Bronchial epithelial cell (primary cell): ENCODE data around the gene CHST9. TPM values are rescaled to one million over a fixed set of nuclear protein-coding genes. Genes with fewer than 3 reads are reported as not detected.

Experiments used
- DNase-seq: peaks from one replicate; pipeline ENCODE4 v3.0.0-alpha.2; 2010; ENCODE audit warnings: low read depth
- FAIRE-seq: peaks from 2 replicates; lab custom pipeline; 2011; peaks lifted over from hg19 to GRCh38; lab: Jason Lieb, UNC
- H3K27me3 ChIP-seq: 2 replicates; pipeline ENCODE4 v1.5.1; 2011; ENCODE audit warnings: low read length; ENCODE audit not compliant: control insufficient read depth, insufficient read depth
- H3K36me3 ChIP-seq: 2 replicates; pipeline ENCODE4 v1.5.1; 2011; ENCODE audit warnings: low read length; ENCODE audit not compliant: control insufficient read depth, insufficient read depth
- H3K4me3 ChIP-seq: 2 replicates; pipeline ENCODE4 v1.5.1; 2011; ENCODE audit warnings: mild to moderate bottlenecking, low read depth, low read length, control low read depth
- total RNA-seq: library from RNA; depleted of rRNA; stranded (reverse); fragments of >200 nt; gene quantifications from 2 replicates; pipeline ENCODE4 v1.2.1, GENCODE V29; 2014
- TF ChIP-seq, protein P1 (sequence below): IDR thresholded peaks from 2 replicates; pipeline ENCODE4 v1.5.1; 2011; ENCODE audit warnings: mild to moderate bottlenecking, moderate library complexity, low read length, control low read depth, inconsistent platforms; ENCODE audit not compliant: insufficient read depth, severe bottlenecking

The CHST9 gene
- total RNA-seq, 1 donor from 2014 or later: 0.26 TPM

DNA sequence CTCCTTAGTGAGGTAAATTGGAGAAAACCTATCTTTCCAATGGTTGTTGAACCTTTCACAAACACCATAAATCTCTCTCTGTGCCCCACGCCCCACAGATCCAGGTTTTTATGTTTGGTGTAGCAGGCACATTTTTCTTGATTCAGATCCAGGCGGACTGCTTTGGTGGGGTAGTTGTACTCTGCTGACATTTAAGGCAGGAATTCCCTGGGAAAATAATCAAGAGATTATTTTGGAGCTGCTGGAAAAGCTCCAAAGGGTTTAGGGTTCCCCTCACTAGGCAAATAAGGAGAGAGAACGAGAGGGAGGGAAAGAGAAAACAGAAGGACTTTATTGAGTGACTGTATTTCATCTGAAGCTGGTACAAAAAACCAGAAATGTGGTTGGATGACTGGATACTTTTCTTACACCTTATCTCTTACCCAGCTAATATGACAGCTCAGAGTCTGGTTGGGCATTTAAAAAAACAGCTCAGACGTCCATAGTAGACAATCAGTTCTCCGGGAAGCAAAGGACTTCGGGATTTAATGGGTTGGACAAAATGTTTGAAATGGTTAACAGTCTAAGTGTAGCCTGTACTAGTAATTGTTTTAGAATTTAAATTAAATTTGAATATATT is 316.0 kb downstream of the CHST9 start:
- H3K36me3 ChIP-seq: no peaks in the 10 kb centered on the region
- no peak overlapping the region for H3K4me3 ChIP-seq
- TF ChIP-seq, protein P1, sequence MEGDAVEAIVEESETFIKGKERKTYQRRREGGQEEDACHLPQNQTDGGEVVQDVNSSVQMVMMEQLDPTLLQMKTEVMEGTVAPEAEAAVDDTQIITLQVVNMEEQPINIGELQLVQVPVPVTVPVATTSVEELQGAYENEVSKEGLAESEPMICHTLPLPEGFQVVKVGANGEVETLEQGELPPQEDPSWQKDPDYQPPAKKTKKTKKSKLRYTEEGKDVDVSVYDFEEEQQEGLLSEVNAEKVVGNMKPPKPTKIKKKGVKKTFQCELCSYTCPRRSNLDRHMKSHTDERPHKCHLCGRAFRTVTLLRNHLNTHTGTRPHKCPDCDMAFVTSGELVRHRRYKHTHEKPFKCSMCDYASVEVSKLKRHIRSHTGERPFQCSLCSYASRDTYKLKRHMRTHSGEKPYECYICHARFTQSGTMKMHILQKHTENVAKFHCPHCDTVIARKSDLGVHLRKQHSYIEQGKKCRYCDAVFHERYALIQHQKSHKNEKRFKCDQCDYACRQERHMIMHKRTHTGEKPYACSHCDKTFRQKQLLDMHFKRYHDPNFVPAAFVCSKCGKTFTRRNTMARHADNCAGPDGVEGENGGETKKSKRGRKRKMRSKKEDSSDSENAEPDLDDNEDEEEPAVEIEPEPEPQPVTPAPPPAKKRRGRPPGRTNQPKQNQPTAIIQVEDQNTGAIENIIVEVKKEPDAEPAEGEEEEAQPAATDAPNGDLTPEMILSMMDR: no peak
- FAIRE-seq: no peak
- DNase-seq: no peak
- peaks cover 14% of the 10 kb centered on the region for H3K27me3 ChIP-seq

GRCh38 chr18:26867471-26867870 is 317.6 kb downstream of the CHST9 start:
- no peak for DNase-seq
- TF ChIP-seq, protein P1: no peak
- no peak for FAIRE-seq
- no peaks in the 10 kb centered on the region for H3K36me3 ChIP-seq
- H3K27me3 ChIP-seq: peaks cover 19% of the 10 kb centered on the region
- H3K4me3 ChIP-seq: no peak overlapping the region

GRCh38 chr18:26865557-26865956 is 319.6 kb downstream of the CHST9 start, which contains the start of gene AQP4:
AQP4 (minus strand) TSS chr18:26865707; CDS start chr18:26865689, 18 bp downstream.
- TF ChIP-seq, protein P1: no peak
- DNase-seq (no peak), FAIRE-seq (no peak)
- peaks cover 19% of the 10 kb centered on the region for H3K27me3 ChIP-seq
- no peaks in the 10 kb centered on the region for H3K36me3 ChIP-seq
- H3K4me3 ChIP-seq: no peak within 1 kb of the TSS

DNA sequence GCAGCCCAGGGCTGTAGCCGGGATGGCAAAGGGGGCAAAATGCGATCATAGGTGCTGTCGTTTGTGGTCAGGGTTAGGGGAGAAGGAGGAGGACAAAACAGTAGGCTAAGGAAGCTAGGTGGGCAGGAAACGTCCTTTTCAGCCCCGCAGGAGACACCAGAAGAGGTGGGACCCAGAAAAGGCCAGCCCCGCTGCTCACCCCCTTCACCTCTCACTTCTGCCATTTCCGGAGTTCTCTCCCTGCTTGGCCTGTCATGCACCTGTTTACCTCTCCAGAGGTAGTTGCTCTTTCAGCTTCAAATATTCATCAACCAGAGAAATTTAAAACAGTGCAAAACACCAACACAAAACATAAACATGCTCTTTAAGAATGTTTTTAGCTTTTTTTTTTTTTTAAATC is 320.4 kb downstream of the CHST9 start:
- DNase-seq (no peak), FAIRE-seq (no peak)
- H3K27me3 ChIP-seq: peaks cover 19% of the 10 kb centered on the region
- no peak overlapping the region for H3K4me3 ChIP-seq
- TF ChIP-seq, protein P1: no peak
- no peaks in the 10 kb centered on the region for H3K36me3 ChIP-seq

DNA sequence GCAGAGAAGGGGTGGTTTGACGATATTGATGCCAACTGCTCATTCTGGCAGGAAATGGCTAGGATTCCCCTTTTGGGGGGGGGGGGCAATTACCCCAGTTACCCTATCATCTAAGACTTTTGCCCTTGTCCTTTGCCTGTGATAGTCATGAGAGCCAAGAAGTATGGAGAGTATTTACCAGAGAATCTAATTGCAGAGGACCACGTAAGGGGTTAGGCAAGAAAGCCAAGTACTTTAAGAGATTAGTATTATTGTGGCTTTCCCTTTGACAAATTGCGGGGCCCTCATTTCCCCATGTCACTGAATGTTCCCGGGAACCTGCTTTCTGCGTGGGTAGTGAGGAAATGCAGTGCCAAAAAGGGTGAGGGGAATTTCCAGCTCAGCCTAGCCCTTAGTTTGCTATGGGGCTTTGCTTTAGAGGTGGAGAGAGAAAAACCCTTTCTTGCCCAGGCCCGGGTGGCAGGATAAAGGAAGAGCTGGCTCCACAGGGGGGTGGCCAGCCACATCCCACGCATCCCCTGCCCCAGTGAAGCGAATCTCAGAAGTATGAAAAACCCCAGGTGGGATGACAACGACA is 321.1 kb downstream of the CHST9 start:
- TF ChIP-seq, protein P1: no peak
- FAIRE-seq (no peak), DNase-seq (no peak)
- H3K36me3 ChIP-seq: no peaks in the 10 kb centered on the region
- H3K4me3 ChIP-seq: no peak overlapping the region
- H3K27me3 ChIP-seq: peaks cover 19% of the 10 kb centered on the region
